Measurements from ENCODE around the gene ZNF608.
A peak's percentile ranks its signal among the peaks of the same experiment; 100 is the strongest.

The ZNF608 gene

GRCh38 chr5:124746916-124747790, 714 bp upstream of the ZNF608 start:
- peak; percentile 89 for DNase-seq
- H3K27me3 ChIP-seq, result no peaks in the 10 kb centered on the region
- peaks cover 0 to 22% (median 10%) of the 10 kb centered on the region in 4 donors for H3K4me1 ChIP-seq
- peak overlapping the region; percentile 50 to 53 for H3K4me3 ChIP-seq
- intact Hi-C loops (cut with DNase I; ENCODE audit: low total_unique reads), result no loop called here
- no peaks in the 10 kb centered on the region for H3K36me3 ChIP-seq
- no peaks in the 10 kb centered on the region for H3K9me3 ChIP-seq
- no peak for TF ChIP-seq CTCF (IDR thresholded peaks at IDR 0.05)
- H3K27ac ChIP-seq, result peak overlapping the region; percentile 81 to 83

DNA sequence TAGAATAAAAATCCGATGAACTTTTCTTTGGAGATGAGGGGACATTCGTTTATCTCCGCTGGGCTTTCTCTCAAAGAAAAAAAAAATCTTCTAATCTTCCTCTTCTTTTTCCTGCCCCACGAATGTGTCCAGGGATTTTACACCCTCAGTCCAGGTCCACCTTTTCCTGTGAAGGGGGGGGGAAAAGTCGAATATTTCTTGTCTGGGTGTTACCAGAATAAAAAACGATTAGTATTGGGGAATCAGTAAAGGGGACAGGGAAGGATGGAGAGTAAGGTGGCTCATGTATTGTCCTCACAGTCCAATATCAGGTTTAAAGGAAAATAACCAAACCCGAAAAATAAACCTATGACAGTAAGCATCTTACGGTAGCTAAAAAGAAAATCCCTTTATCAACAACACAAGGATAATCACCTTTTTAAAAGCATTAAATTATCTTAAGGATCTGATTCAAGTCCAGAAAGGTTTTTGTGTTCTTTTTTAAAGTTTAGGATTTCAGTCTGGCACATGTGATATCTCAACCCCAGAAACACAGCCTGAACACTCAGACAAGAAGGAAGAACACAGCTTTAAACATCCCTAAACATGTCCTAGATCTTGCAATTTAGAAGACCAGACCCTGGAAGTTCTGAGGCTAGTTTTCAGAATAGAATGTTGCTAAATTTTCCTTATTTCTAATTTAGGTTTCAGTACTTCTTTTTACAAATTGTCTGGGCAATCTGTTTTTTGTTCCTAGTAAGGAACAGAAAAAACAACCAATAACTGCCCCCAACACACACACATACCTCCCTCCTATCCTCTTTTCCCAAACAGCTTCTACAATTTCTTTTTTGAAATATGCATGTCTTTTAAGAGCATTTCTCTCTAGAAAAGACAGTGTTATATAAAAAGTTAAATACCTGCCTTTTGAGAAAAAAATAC, 1.2 kb downstream of the ZNF608 start:
- Histone ChIP-seq H3K9me3 (no peaks in the 10 kb centered on the region), H3K4me1 (peaks cover 0 to 33% (median 10%) of the 10 kb centered on the region in 4 donors), H3K4me3 (peak overlapping the region; percentile 50 to 53), H3K36me3 (no peaks in the 10 kb centered on the region), H3K27me3 (no peaks in the 10 kb centered on the region), H3K27ac (peak overlapping the region; percentile 81 to 83)
- DNase-seq, result no peak
- no peak for TF ChIP-seq CTCF (IDR thresholded peaks at IDR 0.05)
- intact Hi-C loops (cut with DNase I; ENCODE audit: low total_unique reads), result no loop called here

GRCh38 chr5:124744170-124744971, 2.1 kb downstream of the ZNF608 start:
- H3K27me3 ChIP-seq, result no peaks in the 10 kb centered on the region
- peaks cover 0 to 32% (median 10%) of the 10 kb centered on the region in 4 donors for H3K4me1 ChIP-seq
- intact Hi-C loops (cut with DNase I; ENCODE audit: low total_unique reads), result no loop called here
- peak overlapping the region; percentile 50 to 53 for H3K4me3 ChIP-seq
- DNase-seq, result peak; percentile 50 to 77
- peak overlapping the region; percentile 81 to 83 for H3K27ac ChIP-seq
- TF ChIP-seq CTCF (IDR thresholded peaks at IDR 0.05), result no peak
- no peaks in the 10 kb centered on the region for H3K9me3 ChIP-seq
- no peaks in the 10 kb centered on the region for H3K36me3 ChIP-seq

DNA sequence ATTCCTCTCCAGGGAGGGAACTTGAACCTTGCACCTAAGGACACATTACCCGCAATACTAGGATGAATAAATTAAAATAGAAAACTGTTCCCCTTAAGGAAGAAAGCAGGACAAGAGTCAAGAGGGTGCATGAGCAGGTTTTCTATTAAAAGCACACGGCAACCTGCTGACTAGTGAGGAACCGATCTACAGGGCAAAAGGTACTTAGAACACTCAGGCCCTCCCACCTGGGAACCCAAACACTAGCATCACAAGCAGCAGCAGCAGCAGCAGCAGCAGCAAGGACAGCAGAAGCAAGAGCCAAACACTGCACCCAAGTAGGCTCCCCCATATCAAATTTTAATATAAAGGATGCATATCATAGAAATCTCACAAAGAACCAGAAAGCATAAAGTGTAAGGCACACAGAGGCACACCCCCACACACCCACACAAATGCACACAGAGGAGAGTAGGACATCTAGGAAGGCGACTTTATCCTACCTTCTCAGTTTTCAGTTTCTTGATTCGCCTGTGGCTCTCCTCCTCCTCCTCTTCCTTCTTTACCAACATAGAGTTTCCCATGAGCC, 2.8 kb downstream of the ZNF608 start:
- H3K27ac ChIP-seq, result peak overlapping the region; percentile 81 to 83
- H3K9me3 ChIP-seq, result no peaks in the 10 kb centered on the region
- DNase-seq, result no peak
- peak overlapping the region; percentile 50 to 53 for H3K4me3 ChIP-seq
- intact Hi-C loops (cut with DNase I; ENCODE audit: low total_unique reads), result no loop called here
- no peak for TF ChIP-seq CTCF (IDR thresholded peaks at IDR 0.05)
- H3K36me3 ChIP-seq, result no peaks in the 10 kb centered on the region
- H3K27me3 ChIP-seq, result no peaks in the 10 kb centered on the region
- H3K4me1 ChIP-seq, result peaks cover 0 to 28% (median 10%) of the 10 kb centered on the region in 4 donors
